ENCODE data around the gene DLGAP1. TPM values are rescaled to one million over a fixed set of nuclear protein-coding genes. Genes with fewer than 3 reads are reported as not detected.

Gene DLGAP1
- total RNA-seq, 3 donors from 2014 or later (not counting 1 experiment from before 2014, with no cell fraction given): not detected

DNA sequence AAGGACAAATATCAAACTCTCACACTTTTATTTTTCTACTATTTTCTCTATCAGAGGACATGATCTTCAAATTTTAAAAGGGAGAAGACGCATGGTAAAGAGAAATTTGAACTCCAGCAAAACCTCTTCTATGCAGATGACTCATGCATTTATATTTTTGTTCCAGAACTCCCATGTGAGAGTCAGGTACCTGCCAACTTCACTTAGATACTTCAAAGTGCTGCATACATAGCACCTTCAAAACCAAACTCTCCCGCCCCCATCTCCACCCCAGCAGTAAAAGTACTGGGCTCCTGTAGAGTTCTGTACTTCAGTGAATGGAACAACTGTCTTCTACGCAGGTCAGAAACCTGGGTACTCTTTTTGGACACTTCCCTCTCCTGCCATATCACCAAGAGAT is 606.8 kb downstream of the DLGAP1 start:
- intact Hi-C loops (cut with micrococcal nuclease): no loop called here
- WGBS (ENCODE audit: insufficient coverage): 76% methylated on average over 3 of the region's 3 CpGs
- no peak overlapping the region for H3K4me3 Mint-ChIP-seq
- peaks cover 0 to 3% of the 10 kb centered on the region in 2 donors for H3K9me3 Mint-ChIP-seq
- Histone ChIP-seq H3K27ac (ENCODE audit: low read length) (no peak overlapping the region), H3K4me1 (ENCODE audit: control insufficient read depth, insufficient read depth, low read length) (no peaks in the 10 kb centered on the region), H3K27me3 (ENCODE audit: control insufficient read depth, insufficient read depth, low read length) (no peaks in the 10 kb centered on the region), H3K9me3 (ENCODE audit: control insufficient read depth, insufficient read depth, low read length) (no peaks in the 10 kb centered on the region), H3K36me3 (ENCODE audit: control insufficient read depth, insufficient read depth, low read length) (no peaks in the 10 kb centered on the region), H3K4me3 (ENCODE audit: low read length) (no peak overlapping the region)
- ATAC-seq: no peak
- no peaks in the 10 kb centered on the region for H3K36me3 Mint-ChIP-seq
- no peak overlapping the region for H3K27ac Mint-ChIP-seq
- no peaks in the 10 kb centered on the region for H3K4me1 Mint-ChIP-seq
- TF ChIP-seq, protein P1, sequence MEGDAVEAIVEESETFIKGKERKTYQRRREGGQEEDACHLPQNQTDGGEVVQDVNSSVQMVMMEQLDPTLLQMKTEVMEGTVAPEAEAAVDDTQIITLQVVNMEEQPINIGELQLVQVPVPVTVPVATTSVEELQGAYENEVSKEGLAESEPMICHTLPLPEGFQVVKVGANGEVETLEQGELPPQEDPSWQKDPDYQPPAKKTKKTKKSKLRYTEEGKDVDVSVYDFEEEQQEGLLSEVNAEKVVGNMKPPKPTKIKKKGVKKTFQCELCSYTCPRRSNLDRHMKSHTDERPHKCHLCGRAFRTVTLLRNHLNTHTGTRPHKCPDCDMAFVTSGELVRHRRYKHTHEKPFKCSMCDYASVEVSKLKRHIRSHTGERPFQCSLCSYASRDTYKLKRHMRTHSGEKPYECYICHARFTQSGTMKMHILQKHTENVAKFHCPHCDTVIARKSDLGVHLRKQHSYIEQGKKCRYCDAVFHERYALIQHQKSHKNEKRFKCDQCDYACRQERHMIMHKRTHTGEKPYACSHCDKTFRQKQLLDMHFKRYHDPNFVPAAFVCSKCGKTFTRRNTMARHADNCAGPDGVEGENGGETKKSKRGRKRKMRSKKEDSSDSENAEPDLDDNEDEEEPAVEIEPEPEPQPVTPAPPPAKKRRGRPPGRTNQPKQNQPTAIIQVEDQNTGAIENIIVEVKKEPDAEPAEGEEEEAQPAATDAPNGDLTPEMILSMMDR (IDR thresholded peaks at IDR 0.05): no peak
- no peak for DNase-seq
- peaks cover 3 to 9% of the 10 kb centered on the region in 2 donors for H3K27me3 Mint-ChIP-seq (ENCODE audit: low read depth in 2 of 2)

DNA sequence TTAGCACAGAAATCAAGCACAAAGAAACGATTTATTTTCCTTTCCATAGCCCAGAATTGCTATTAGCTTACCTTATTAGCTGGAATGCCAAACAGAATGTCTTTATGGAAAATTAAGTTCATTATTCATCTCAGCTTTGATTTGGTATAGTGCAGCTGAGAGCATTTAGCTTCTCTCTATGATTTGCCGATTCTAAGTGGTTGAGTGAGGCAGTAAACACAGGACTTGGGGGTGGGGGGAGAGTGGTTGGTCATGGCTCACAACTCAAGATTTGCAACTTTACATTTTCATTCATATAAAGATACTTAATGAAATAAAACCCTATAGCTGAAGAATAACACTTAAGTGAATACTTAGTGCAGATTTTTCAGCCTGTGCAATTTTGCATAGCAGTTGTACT is 609.9 kb downstream of the DLGAP1 start:
- no peak for ATAC-seq

DNA sequence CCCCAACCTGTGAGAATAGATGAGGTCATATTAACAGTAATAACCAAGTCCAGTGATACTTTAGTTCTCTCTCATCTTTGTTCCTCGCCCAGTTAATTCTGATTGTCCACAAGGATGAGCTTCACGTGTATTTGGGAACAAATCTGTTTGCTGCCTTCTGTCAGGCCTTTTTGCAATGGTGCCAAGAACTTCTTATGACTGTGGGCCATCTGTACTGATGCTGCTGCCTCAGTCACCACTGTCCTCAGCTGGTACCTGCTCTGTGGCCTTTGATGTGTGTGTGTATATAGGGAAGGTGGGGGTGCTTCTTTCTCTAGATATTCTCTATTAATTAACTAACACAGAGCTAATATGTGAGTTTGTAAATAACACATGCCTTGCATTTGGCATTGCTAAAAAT is 612.3 kb downstream of the DLGAP1 start:
- Histone ChIP-seq H3K9me3 (ENCODE audit: control insufficient read depth, insufficient read depth, low read length) (no peaks in the 10 kb centered on the region), H3K4me3 (ENCODE audit: low read length) (no peak overlapping the region), H3K27ac (ENCODE audit: low read length) (no peak overlapping the region), H3K36me3 (ENCODE audit: control insufficient read depth, insufficient read depth, low read length) (no peaks in the 10 kb centered on the region), H3K4me1 (ENCODE audit: control insufficient read depth, insufficient read depth, low read length) (no peaks in the 10 kb centered on the region), H3K27me3 (ENCODE audit: control insufficient read depth, insufficient read depth, low read length) (no peaks in the 10 kb centered on the region)
- WGBS (ENCODE audit: insufficient coverage): 95% methylated on average over 2 of the region's 2 CpGs
- no peak for DNase-seq
- Mint-ChIP-seq H3K9me3 (peaks cover 0 to 2% of the 10 kb centered on the region in 2 donors), H3K4me3 (no peak overlapping the region), H3K27me3 (ENCODE audit: low read depth in 2 of 2) (peaks cover 11 to 17% of the 10 kb centered on the region in 2 donors), H3K27ac (no peak overlapping the region), H3K36me3 (no peaks in the 10 kb centered on the region), H3K4me1 (no peaks in the 10 kb centered on the region)
- ATAC-seq: no peak
- intact Hi-C loops (cut with micrococcal nuclease): no loop called here
- TF ChIP-seq, protein P1 (IDR thresholded peaks at IDR 0.05): no peak

More for the DNA sequence above, 609.9 kb downstream of the DLGAP1 start:
- intact Hi-C loops (cut with micrococcal nuclease): no loop called here
- H3K36me3 ChIP-seq (ENCODE audit: control insufficient read depth, insufficient read depth, low read length): no peaks in the 10 kb centered on the region
- no peaks in the 10 kb centered on the region for H3K36me3 Mint-ChIP-seq
- H3K4me1 Mint-ChIP-seq: no peaks in the 10 kb centered on the region
- no peak overlapping the region for H3K4me3 Mint-ChIP-seq
- H3K27me3 Mint-ChIP-seq (ENCODE audit: low read depth in 2 of 2): peaks cover 11 to 17% of the 10 kb centered on the region in 2 donors
- no peak overlapping the region for H3K27ac Mint-ChIP-seq
- 100% methylated on average over 1 of the region's 2 CpGs for WGBS (ENCODE audit: insufficient coverage)
- no peaks in the 10 kb centered on the region for H3K9me3 ChIP-seq (ENCODE audit: control insufficient read depth, insufficient read depth, low read length)
- H3K4me3 ChIP-seq (ENCODE audit: low read length): no peak overlapping the region
- H3K27me3 ChIP-seq (ENCODE audit: control insufficient read depth, insufficient read depth, low read length): no peaks in the 10 kb centered on the region
- TF ChIP-seq, protein P1 (IDR thresholded peaks at IDR 0.05): no peak
- no peak overlapping the region for H3K27ac ChIP-seq (ENCODE audit: low read length)
- H3K9me3 Mint-ChIP-seq: peaks cover 0 to 2% of the 10 kb centered on the region in 2 donors
- H3K4me1 ChIP-seq (ENCODE audit: control insufficient read depth, insufficient read depth, low read length): no peaks in the 10 kb centered on the region
- DNase-seq: no peak

DNA sequence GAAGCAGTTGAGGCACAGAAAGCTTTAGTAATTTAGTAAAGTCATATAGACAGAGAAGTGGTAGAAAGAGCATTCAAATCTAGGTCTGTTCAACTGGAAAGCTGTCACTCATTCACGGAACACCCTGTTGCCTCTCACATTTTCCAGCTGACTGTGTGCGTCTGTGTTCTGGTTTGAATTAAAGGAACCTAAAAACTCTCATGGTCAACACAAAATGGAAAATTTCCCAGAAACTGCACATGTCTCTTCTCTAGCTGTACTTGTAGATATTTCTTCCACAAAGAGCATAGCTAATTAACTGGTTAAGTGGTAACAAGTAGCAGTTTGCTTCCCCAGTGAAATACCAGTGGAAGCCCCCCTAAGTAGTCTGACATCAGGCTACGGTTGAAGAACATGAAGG is 614.3 kb downstream of the DLGAP1 start:
- no peaks in the 10 kb centered on the region for H3K4me1 Mint-ChIP-seq
- Histone ChIP-seq H3K4me3 (ENCODE audit: low read length) (no peak overlapping the region), H3K4me1 (ENCODE audit: control insufficient read depth, insufficient read depth, low read length) (no peaks in the 10 kb centered on the region), H3K27ac (ENCODE audit: low read length) (no peak overlapping the region), H3K9me3 (ENCODE audit: control insufficient read depth, insufficient read depth, low read length) (no peaks in the 10 kb centered on the region), H3K36me3 (ENCODE audit: control insufficient read depth, insufficient read depth, low read length) (no peaks in the 10 kb centered on the region), H3K27me3 (ENCODE audit: control insufficient read depth, insufficient read depth, low read length) (no peaks in the 10 kb centered on the region)
- no peaks in the 10 kb centered on the region for H3K36me3 Mint-ChIP-seq
- intact Hi-C loops (cut with micrococcal nuclease): no loop called here
- 81% methylated on average over 3 of the region's 3 CpGs for WGBS (ENCODE audit: insufficient coverage)
- peaks cover 8 to 17% of the 10 kb centered on the region in 2 donors for H3K27me3 Mint-ChIP-seq (ENCODE audit: low read depth in 2 of 2)
- TF ChIP-seq, protein P1 (IDR thresholded peaks at IDR 0.05): no peak
- ATAC-seq (no peak), DNase-seq (no peak)
- peaks cover 0 to 2% of the 10 kb centered on the region in 2 donors for H3K9me3 Mint-ChIP-seq
- no peak overlapping the region for H3K4me3 Mint-ChIP-seq
- no peak overlapping the region for H3K27ac Mint-ChIP-seq
